Esophagus muscularis mucosa (tissue), 3 donors: ENCODE results near the gene FILIP1L.

ENCODE experiments used
- CTCF ChIP-seq, 3 experiments: fragments of 200-600 bp in 2 of 3; fragments of 450-650 bp in 1 of 3; sonication (generic) in 2 of 3; IDR thresholded peaks; one replicate each; pipeline ENCODE4 v1.5.1; 2017 to 2019; ENCODE audit warnings: antibody characterized with exemption in 3 of 3, mild to moderate bottlenecking in 2 of 3, moderate library complexity in 1 of 3
- EP300 ChIP-seq: sonication (generic); formaldehyde crosslinking; IDR thresholded peaks from one replicate; pipeline ENCODE4 v1.6.1; 2017; ENCODE audit warnings: antibody characterized with exemption

GRCh38 chr3:100104817-100105413 lies 9.4 kb downstream of the FILIP1L start:
- TF ChIP-seq CTCF (IDR thresholded peaks at IDR 0.05), result no peak
- no peak for TF ChIP-seq EP300
